Vagina (tissue), 2 donors: Measurements from ENCODE around the gene PPP3CA.

Experiments used
- POLR2A ChIP-seq, 2 donors: fragments of 450-650 bp; IDR thresholded peaks; one replicate each; pipeline ENCODE4 v1.6.1; 2017; ENCODE audit warnings: antibody characterized with exemption in 2 of 2, mild to moderate bottlenecking in 2 of 2, moderate library complexity in 2 of 2
- TF ChIP-seq, protein P1 (sequence below), 3 experiments: fragments of 450-650 bp in 2 of 3; fragments of 200-600 bp in 1 of 3; sonication (generic) in 1 of 3; IDR thresholded peaks; one replicate each; pipeline ENCODE4 v1.5.1; 2017 to 2019; ENCODE audit warnings: antibody characterized with exemption in 3 of 3, mild to moderate bottlenecking in 2 of 3, moderate library complexity in 2 of 3

DNA sequence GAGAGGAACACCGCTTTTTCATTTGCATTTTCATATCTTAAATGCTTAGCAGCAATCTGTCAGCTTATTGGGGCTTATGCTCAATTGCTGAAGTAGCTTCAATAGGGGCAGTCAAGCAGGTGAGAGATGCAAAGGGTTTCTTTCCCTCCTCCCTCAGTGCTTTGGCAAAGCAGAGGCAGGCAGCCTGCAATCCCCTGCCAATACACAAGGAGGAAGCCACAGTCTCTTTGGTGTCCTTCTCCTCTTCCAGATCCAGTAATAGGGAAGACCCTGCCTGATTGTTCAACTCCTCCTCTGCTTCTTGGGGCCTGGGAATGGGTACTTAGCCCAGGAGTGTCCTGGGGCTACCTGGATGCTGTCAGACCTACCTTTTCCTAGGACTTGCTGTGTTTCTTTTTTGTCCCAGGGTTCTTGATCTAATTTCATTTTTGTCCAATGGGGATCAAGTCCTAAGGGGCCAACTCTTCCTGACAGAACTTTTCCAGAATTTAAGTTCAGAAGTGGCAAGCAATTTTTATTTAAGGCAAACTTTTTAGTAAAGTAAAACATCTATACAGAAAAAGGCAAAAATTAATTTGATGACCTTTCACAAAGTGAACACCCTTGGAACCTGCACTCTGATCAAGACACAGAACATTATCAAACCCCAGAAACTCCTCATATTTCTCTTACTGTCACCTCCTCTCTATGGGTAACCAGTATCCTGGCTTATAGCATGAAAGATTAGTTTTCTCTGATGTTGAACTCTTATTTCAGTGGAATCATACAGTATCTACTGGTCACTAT, 260.3 kb downstream of the PPP3CA start:
- TF ChIP-seq, protein P1, sequence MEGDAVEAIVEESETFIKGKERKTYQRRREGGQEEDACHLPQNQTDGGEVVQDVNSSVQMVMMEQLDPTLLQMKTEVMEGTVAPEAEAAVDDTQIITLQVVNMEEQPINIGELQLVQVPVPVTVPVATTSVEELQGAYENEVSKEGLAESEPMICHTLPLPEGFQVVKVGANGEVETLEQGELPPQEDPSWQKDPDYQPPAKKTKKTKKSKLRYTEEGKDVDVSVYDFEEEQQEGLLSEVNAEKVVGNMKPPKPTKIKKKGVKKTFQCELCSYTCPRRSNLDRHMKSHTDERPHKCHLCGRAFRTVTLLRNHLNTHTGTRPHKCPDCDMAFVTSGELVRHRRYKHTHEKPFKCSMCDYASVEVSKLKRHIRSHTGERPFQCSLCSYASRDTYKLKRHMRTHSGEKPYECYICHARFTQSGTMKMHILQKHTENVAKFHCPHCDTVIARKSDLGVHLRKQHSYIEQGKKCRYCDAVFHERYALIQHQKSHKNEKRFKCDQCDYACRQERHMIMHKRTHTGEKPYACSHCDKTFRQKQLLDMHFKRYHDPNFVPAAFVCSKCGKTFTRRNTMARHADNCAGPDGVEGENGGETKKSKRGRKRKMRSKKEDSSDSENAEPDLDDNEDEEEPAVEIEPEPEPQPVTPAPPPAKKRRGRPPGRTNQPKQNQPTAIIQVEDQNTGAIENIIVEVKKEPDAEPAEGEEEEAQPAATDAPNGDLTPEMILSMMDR (IDR thresholded peaks at IDR 0.05), result no peak
- no peak for TF ChIP-seq POLR2A (IDR thresholded peaks at IDR 0.05)
